Stimulated activated CD4-positive, alpha-beta T cell treated with anti-CD3 and anti-CD28 coated beads, Interleukin-4, amount 100 ng/mL, for 4 hours (primary cell): ENCODE data around the gene CYB5D1.
"Not testable (repeated sequence)": the region's sequence is repeated elsewhere in the genome, so short reads cannot be mapped to it uniquely, and the experiment has no call there.

Experiments
- DNase-seq, 2 experiments: peaks; one replicate each; pipeline ENCODE4 v3.0.0-alpha.2; 2020

Gene CYB5D1

DNA sequence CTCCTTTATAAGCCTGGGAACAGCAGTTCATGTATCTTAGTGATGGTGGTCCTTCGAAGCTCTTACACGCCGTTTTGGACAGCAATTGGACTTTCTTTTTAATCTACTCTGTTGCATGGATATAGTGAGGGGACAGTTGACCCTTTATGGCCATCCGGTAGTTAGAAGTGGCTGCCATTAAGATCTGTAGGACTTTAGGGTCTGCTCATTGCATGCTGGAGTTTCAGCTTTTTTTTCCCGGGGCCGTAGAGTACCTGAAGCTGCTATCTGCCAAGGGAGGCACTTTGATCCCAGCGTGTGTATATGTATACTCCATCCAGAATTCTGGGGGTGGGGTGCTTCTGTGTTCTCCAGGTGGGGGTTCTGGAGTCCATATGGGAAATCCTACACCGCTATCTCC, 1.2 kb downstream of the CYB5D1 start:
- no peak for DNase-seq

DNA sequence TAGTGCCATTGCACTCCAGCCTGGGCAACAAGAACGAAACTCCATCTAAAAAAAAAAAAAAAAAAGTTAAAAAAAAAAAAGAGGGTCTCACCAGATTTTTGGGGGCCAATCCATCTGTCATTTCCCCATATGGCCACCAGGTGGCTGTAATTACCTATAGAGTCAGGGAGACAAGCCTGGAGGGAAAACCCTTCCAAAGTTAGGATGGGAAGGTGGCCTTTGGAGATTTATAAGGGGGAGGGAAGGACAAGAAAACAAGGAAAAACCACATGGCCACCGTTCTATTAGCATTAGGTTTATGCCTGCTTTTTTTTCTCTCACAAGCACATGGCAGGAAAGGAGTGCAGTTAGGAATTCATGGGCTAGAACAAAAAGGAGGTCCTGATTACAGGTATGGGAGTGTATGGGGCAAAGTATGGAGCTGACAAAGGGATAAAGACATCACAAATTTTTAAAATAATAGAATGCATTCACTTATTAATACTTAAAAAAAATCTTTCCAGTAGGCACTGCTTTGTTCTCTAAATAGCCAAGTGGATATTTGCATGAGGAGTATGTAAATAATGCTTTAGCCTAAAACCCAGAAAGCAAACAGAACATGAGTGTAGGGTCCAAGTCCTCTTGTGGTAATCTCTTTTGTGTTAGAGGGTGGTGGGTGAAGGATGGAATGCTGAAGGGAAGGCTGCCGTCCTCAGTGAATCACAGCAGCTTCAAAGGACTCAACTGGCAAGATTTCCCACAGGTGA, 5.1 kb downstream of the CYB5D1 start:
- DNase-seq: peak; percentile 28 to 34

DNA sequence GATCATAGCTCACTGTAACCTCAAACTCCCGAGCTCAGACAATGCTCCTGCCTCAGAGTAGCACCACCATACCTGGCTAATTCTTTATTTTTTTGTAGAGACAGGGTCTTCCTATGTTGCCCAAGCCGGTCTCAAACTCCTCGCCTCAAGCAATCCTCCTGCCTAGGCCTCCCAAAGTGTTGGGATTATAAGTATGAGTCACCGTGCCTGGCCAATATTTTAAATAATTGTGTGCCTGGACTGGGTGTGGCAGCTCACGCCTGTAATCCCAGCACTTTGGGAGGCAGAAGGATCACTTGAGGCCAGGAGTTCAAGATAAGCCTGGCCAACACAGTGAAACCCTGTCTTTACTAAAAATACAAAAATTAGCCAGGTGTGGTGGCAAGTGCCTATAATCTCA, 6.6 kb downstream of the CYB5D1 start:
- DNase-seq: not testable (repeated sequence)

DNA sequence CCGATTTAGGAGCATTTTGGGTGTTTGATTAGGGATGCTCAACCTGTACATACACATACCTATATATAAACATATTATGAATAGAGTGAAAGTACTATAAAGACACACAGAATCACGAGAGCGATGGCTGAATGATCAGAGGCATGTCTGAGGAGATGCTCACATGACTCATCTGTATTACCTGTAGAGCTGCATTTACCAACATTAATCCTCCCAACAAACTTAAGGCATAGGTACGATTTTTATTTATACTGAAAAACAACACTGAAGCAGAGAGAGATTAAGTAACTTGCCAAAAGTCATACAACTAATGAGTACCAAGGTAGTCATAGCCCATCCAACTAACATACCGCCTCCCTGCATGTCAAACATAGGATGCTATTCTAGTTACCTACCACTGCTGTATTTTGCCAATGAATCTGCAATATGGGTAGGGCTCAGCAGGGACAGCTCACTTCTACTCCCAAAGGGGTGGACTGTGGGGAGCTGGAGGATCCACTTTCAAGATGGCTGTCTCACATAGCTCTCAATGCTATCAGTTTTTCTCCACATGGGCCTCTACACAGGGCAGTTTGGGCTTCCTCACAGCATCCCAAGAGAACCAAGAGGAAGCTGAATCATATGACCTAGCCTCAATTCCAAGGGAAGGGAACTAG, 7.3 kb downstream of the CYB5D1 start:
- no peak for DNase-seq

DNA sequence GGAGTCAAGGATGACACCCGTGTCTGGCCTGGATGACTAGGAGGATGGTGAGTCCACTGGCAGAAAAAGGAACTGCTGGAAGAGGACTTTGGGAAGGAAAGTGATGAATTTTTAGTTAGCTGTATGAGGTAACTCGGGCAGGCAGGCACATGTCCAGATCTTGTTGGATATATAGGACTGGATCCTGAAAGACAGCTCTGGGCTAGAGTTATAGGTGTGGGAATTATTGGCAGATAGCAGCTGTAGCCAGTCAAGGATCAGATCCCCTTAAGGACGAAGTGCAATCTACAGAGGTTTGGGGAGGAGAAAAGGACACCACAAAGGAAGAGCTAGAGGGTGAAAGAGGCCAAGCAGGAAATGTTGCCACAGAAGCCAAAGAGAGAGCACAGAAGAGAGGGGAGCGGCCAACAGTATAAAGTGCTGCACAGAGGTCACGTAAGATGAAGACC, 10.1 kb downstream of the CYB5D1 start:
- DNase-seq: no peak

DNA sequence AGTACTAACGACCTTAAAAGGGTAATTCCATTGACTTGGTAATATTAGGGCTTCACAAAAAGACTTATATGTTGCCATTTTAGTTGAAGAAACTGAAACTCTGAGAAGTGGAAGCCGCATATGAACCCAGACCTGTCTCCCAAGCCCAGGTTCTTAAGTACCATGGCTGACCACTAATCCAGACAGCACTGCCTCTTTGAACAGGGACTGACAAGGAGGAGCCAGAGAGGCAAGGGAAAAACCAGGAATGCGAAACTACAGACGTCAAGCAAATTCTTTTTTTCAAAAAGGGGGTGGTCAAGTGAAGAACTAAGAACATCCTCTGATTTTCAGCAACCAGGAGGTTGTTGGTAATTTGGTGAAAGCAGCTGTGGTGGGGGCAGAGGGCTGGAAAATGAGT, 15.2 kb downstream of the CYB5D1 start:
- DNase-seq: no peak

DNA sequence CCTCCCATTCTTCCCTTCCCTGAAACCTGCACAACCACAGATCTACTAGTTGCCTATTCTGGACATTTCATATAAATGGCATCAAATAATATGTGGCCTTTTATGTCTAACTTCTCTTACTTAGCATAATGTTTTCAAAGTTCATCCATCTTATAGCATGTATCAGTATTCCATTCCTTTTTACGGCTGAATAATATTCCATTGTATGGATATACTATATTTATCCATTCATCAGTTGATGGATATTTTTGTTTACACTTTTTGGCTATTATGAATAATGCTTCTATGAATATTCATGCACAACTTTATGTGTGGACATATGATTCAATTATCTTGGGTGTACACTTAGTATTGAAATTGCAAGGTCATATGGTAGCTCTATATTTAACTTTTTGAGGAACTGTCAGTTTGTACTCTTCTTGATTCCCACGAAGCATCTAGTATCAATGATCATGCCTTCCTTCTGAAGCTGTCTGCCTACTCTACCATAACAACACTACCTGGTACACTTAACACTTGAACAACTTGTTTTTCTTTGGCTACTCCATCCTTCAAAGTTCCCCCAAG, 18.1 kb downstream of the CYB5D1 start:
- DNase-seq: no peak

DNA sequence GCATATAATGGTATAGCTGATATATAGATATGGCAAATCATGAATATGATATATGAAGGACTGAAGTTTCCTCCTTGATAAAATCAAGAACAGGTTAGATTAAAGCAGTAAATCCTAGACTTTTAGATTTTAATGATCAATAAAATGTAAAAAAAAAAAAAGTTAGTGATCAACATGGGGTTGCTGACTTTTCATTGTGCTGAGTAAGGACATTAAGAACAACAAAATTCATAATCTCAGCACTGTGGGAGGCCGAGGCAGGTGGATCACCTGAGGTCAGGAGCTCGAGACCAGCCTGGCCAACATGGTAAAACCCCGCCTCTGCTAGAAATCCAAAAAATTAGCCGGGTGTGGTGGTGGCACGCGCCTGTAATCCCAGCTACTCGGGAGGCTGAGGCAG, 20.4 kb downstream of the CYB5D1 start:
- DNase-seq: no peak

DNA sequence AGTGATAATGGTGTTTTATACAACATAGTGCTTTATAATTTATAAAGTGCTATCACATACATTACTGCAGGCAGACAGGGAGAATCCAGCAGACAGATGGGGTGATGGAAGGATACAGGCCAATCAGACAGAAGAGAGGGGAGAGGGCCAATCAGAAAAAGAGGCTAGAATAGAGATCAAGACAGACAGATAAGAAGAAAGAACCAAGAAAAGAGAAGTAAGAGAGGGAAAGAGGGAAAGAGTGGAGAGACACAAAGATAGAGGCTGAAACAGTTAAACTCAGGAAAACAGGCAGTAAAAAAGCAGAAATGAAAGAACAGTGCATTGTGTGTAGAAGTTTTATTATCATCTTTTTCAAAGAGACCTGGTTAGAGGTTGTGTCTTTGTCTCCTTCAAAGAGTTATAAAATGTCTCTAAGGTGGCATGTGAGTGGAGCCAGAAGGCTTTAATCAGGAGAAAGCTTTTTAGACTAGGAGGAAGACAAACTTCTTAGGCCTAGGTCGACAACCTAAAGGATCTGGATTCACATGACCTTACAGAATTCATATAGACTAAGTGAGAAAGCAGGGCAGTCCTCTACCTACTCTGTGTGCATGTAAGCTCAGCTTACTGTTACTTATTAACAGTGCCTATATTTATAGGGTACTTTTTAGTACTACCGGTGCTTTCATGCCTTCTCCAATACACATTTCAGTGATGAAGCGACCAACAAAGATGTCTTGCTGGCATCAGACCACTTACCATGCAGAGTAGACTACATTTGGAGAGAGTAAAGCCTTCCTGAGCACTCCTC, 22.5 kb downstream of the CYB5D1 start:
- no peak for DNase-seq

DNA sequence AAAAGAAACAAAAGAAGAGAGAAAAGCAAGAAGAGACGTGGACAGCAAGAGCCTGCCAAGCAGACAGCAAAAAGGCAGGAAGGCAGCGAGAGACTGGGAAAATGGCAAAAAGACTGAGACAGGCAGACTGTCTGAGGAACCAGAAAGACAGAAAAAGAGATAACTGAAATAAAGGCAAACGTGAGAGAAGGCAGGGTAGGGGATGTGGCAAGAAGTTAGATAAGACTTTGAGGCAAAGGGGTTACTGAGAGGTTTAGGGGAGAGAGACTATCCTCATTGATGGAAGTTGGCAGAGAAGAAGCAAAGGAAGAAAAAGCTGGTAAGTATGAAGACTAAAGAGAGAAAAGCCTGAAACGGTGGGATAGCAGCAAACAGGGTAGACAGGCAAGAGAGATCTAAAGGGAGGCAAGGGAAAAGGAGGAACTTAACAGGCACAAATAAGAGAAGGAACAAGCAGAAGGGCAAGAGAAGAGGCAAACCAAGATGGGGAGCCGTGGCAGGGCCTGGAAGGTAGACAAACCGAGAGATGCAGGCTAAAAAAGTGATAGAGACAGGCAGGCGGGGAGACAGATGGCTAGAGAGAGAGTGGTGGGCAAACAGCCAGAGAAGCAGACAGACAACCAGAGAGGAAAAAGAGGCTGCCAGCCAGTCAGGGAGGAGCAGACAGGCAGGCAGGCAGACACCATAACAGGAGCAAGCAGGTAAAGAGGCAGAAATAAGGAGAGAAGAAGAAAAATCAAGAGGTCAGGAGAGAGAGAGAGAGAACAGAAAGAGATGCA, 23.7 kb downstream of the CYB5D1 start:
- no peak for DNase-seq

DNA sequence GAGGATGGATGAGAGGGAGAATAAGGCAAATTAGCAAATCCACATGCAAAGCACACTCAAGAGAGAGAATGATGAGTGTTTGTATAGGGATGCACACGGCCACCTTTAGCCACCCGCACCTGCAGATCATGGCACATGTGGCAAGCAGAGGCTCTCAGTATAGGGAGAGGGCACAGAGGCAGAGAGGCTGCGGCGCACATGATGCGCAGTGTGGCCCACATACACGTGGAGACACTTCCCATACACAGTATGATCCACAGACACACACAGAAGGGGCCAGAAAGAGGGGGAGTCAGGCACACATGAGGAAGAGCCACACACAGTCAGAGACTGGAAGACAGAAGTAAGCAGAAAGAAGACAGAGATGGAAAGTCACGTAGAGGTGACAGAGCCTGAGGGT, 24.3 kb downstream of the CYB5D1 start:
- DNase-seq: no peak

DNA sequence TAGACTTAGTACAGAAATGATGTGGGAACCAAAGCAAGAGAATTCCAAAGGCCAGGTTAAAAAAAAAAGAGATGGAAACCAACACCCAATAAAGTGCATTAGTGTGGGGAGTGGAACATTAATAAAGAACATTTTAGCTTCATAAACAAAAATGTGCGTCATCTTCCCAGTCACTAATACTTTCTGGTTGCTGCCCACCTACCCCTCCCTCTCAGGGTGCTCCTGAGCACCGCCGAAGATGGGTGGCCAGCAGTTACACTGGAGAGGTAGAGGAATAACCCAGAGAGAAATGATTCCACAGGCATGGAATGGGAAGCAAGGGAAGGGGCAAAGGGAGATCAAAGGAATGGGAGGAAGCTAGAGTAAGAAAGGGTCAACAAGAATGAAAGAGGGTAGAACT, 24.8 kb downstream of the CYB5D1 start:
- DNase-seq: no peak

DNA sequence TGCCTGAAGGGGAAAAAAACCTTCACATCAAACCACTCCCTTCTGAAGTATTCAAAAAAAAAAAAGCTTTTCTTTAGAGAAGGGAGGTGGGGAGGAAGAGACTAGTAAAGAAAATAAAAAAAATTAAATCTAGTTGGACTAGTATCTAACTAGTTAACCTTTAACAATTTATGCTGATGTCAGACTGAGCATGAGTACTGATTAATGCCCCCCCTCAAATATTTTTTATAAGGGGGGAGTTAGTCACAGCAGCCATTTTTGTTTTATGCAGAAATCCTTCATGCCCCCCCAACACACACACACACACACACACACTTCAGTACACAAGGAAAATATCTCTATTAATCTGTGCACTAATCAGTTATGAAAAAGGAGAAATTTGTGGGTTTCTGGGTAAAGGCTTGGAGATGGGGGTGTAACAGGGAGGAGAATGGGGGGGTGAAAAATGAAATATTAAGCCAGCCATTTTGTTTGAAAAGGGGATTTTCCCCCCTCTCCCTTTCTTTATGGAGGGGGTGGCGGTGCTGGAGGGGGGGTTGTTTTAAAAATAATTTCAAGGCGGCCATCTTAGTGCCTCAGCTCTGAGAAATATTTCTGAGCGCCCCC, 26.1 kb downstream of the CYB5D1 start:
- peak; percentile 14 to 41 for DNase-seq

DNA sequence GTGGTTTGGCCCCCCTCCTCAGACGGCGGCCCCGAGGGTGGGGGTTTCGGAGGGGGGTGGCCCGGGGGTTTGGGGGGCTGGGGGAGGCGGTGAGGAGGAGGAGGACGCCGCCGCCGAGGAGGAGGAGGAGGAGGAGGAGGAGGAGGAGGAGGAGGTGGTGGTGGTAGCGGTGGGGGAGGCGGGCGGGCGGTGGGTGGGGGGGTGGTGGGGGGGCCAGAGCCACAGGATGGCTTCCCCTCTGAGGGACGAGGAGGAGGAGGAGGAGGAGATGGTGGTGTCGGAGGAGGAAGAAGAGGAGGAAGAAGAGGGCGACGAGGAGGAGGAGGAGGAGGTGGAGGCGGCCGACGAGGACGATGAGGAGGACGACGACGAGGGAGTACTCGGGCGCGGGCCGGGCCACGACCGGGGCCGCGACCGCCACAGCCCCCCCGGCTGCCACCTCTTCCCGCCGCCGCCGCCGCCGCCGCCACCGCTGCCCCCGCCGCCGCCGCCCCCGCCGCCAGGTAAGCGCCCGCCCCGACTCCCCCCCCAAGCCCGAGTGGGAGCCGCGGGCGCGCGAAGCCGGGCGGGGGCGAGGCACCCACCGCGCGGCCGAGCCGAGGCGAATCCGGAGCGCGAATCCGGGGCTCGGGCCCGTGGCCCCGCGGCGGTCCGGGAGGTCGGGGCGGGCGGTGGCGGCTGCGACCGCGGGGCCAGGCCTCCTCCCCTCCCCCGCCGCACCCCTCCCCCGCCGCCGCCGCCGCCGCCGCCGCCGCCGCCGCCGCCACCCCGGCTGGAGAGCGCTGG, 27.0 kb downstream of the CYB5D1 start:
- peak; percentile 49 to 66 for DNase-seq

DNA sequence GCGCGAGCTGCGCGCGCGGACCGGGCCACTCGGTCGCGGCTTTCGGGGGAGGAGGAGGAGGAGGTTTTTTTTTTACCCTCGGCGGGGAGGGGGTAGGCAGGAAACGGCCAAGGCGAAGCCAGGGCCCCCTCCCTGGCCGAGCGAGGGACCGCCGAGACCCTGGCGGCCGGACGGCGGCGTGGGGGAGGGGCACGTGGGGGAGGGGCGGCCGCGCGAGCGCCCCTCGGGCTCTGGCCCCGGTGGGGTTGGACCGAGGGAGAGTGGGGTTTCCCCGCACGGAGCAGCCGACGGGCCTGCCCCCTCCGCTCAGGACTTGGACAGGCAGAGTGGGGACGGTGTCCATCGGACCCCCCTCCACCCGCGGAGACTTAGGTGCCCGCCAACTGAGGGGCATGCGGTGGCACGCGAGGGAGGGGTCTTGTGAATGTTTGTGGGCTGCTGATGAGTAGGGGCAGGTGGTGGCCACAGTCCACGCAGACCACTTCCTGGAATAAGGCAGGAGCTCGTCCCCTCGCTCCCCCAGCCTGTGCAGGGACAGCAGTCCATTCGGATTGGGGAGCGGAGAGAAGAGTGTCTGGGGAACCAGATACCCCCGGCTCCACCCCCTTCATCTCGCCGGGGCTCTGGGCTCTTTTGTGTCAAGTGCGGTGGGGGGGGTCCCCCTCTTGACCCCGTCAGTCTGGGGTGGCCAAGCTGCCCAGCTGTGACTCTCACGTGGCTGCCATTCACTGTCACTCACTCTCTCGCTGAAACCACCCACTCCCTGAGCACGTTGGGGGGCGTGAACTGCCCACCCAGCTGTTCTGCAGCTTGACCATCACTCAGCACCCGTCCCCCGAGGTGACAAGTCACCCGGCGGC, 27.8 kb downstream of the CYB5D1 start:
- peak; percentile 26 to 53 for DNase-seq

DNA sequence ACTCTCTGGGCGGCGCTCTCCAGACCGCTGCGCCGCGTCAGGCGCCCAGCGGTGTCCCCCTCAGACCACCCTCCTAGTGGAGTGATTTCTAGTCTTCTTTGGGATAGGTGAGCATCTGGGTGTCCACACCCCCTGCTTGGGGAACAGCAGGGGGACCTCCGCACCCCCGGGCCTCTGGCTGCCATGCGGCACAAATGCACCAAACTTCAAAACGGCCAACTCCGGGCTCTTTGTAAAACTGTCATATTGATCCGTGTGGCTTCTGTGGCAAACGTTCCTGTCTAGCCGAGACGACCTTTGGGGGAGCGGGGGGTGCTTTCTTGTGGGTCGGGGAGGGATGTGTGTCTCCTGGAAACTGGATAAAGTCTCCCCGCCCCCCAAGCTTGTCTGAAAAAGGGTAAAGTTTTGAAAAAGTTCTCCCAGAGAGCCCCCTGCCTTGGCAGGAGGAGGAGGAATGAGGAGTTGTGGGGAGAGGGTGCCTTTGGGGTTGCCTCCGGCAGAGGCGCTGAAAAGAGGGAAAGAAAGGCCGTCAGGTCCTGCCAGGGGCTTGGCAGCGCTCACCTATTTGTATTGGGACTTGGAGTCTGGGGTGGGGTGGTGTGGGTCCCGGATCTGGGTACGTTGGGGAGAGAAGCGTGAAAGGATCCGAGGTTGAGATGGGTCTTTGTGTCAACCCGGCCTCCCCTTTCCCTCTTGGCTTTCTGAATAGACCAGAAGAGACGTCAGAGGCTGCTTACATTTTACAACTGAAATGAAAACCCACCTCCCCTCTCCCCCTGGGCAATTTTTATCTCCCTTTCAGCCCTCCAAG, 28.6 kb downstream of the CYB5D1 start:
- peak; percentile 37 to 45 for DNase-seq

DNA sequence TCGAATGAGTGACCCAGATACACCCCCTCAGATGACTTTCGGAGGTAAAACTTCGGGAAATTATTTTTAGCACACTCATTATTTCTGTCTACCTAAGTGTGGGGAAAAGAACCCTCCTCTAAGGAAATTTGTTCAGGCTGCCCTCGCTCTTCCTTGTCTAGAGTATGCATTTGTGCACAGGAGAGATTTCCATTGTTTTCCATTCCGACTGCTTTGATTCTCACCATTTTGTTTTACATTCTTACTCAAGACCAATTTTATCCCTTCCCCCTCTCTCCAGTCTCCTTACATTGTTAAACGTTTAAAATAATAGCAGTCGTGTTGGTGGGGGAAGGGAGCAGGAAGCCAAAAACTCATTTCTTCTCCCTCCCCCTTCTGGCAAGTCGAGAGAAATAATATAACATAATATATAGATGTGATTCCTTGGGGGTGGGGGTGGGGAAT, 29.3 kb downstream of the CYB5D1 start:
- no peak for DNase-seq

DNA sequence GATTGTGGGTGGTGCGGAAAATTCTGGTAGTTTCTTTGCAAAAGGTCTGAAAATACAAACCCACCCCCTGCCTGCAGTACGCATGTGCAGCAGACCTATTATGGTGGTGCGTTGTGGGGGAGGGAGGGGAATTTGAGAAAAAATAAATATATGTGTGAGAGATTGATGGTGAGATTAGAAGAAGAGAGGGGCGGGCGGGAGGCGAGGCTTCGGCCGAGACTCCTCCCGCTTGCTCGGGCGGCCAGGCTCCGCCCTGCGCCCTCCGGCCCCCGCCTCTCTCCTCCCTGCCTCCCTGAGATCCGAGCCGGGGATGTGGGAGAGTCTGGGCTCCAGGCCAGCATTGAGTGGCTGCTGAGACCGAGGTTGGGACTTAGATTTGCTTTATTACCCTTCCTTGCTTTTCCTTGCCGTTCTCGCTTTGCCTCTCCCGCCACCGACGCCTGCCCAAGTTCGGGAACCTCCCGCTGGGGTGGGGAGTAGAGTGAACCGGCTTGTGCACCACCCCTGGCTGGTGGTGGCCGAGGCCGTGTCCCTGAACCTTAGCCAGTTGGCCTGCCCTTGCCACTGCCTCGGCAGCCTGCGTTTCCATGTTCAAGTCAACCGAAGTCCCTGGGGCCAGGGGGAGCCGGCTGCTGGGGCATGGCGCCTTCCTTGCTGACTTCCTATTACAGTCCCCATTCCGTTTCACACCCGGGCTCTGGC, 29.8 kb downstream of the CYB5D1 start:
- peak; percentile 78 to 94 for DNase-seq
